Right atrium auricular region (tissue), 2 donors: ENCODE results near the gene SORBS1. TPM values are rescaled to one million over a fixed set of nuclear protein-coding genes. Genes with fewer than 3 reads are reported as not detected.
A peak's percentile ranks its signal among the peaks of the same experiment; 100 is the strongest.

Experiments used
- DNase-seq: peaks from one replicate; pipeline ENCODE4 v3.0.0-alpha.2; 2019; ENCODE audit warnings: low spot score
- H3K27ac ChIP-seq, 2 donors: fragments of 200-600 bp; sonication (generic); 1 replicate in 1 of 2; 2 replicates in 1 of 2; pipeline ENCODE4 v1.5.1; 2016 to 2019
- H3K27me3 ChIP-seq, 2 donors: fragments of 200-600 bp; sonication (generic); one replicate each; pipeline versions ENCODE4 v1.5.1 to v1.6.0; 2017 to 2019
- H3K36me3 ChIP-seq: fragments of 200-600 bp; sonication (generic); one replicate; pipeline ENCODE4 v1.5.1; 2016
- H3K4me1 ChIP-seq, 2 donors: fragments of 200-600 bp; sonication (generic); one replicate each; pipeline versions ENCODE4 v1.5.1 to v1.6.0; 2017 to 2019
- H3K4me3 ChIP-seq, 2 donors: fragments of 200-600 bp; sonication (generic); 1 replicate in 1 of 2; 2 replicates in 1 of 2; pipeline ENCODE4 v1.5.1; 2017 to 2019; ENCODE audit warnings: mild to moderate bottlenecking in 1 of 2, moderate library complexity in 1 of 2
- H3K9me3 ChIP-seq, 2 donors: fragments of 200-600 bp; sonication (generic); one replicate each; pipeline ENCODE4 v1.5.1; 2019
- total RNA-seq, 2 donors: library from RNA; depleted of rRNA; stranded (reverse); fragments of >200 nt; gene quantifications; one replicate each; pipeline ENCODE4 v1.1.0, GENCODE V29; 2016
- TF ChIP-seq, protein P1 (sequence below), 2 donors: fragments of 200-600 bp; sonication (generic); IDR thresholded peaks; one replicate each; pipeline ENCODE4 v1.5.1; 2019; ENCODE audit warnings: antibody characterized with exemption in 2 of 2

Gene SORBS1
- total RNA-seq, 2 donors from 2014 or later = 742 to 815 TPM

GRCh38 chr10:95560278-95561176, 644 bp downstream of the SORBS1 start:
- Histone ChIP-seq H3K4me1 (peaks cover 0 to 53% of the 10 kb centered on the region in 2 donors), H3K27ac (peak overlapping the region; percentile 91 to 93), H3K27me3 (no peaks in the 10 kb centered on the region), H3K4me3 (peak overlapping the region; percentile 71 to 88), H3K9me3 (no peaks in the 10 kb centered on the region), H3K36me3 (peaks cover 5% of the 10 kb centered on the region)
- TF ChIP-seq, protein P1, sequence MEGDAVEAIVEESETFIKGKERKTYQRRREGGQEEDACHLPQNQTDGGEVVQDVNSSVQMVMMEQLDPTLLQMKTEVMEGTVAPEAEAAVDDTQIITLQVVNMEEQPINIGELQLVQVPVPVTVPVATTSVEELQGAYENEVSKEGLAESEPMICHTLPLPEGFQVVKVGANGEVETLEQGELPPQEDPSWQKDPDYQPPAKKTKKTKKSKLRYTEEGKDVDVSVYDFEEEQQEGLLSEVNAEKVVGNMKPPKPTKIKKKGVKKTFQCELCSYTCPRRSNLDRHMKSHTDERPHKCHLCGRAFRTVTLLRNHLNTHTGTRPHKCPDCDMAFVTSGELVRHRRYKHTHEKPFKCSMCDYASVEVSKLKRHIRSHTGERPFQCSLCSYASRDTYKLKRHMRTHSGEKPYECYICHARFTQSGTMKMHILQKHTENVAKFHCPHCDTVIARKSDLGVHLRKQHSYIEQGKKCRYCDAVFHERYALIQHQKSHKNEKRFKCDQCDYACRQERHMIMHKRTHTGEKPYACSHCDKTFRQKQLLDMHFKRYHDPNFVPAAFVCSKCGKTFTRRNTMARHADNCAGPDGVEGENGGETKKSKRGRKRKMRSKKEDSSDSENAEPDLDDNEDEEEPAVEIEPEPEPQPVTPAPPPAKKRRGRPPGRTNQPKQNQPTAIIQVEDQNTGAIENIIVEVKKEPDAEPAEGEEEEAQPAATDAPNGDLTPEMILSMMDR (IDR thresholded peaks at IDR 0.05) = no peak
- peak; percentile 63 for DNase-seq

DNA sequence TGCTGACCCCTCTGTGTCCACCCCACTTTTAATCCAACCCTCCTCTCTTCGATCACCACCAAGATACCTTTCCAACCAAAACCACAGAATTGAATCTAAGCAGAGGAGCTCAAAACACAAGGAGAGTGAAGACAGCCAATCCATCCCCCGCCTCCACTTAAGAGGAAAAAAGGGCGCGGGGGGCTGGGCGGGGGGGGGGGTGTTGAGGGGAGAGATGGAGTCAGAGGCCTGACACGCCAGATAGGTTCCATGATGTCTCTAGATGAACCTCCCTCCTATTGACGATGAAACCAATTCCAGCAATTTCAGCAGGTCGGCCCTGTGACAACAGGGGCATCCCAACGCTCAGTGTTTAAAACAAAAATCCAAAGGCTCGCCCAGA, 1.3 kb downstream of the SORBS1 start:
- Histone ChIP-seq H3K27ac (peak overlapping the region; percentile 91 to 93), H3K9me3 (no peaks in the 10 kb centered on the region), H3K36me3 (peaks cover 5% of the 10 kb centered on the region), H3K4me3 (peak overlapping the region; percentile 71 to 88), H3K27me3 (no peaks in the 10 kb centered on the region), H3K4me1 (peaks cover 0 to 56% of the 10 kb centered on the region in 2 donors)
- no peak for DNase-seq
- TF ChIP-seq, protein P1 (IDR thresholded peaks at IDR 0.05) = no peak

- no peak for DNase-seq
- Histone ChIP-seq H3K36me3 (peaks cover 5% of the 10 kb centered on the region), H3K27ac (peak overlapping the region; percentile 91 to 93), H3K9me3 (no peaks in the 10 kb centered on the region), H3K4me1 (peaks cover 0 to 56% of the 10 kb centered on the region in 2 donors), H3K27me3 (no peaks in the 10 kb centered on the region), H3K4me3 (peak overlapping the region; percentile 71 to 88)
- TF ChIP-seq, protein P1 (IDR thresholded peaks at IDR 0.05) = no peak
Measured at GRCh38 chr10:95559471-95559870, 1.7 kb downstream of the SORBS1 start.

DNA sequence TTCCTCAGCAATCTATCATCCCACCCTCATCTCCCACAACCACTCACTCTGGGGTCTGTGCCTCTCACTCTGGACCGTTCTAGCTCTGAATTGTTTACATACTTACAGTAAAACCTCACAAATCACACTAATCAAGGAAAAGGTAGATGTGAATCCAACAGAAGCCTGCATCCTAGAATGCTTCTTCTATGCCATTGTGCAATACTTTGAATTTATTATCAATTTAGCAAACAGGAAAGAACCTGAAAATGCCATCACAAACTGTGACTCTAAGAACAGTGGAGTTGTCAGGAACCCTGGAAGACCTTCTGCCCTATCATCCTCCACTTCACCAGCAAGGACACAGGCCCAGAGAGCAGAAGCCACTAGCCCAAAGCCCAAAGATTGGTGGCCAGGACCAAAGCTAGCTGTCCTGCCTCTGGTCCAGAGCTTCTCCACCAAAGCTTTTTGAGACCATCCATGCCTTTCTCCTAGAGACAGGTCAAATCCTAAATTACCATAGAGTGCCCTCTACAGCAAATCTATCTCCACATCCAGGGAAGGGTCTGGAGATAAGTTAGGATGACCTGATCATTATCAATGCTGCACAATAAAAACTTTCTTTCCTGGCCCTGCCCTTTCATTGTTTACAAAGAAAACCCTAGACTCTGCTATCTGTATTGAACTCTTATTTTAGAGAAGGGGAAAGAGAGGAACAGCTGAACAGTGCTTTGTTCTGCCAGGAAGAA, 2.4 kb downstream of the SORBS1 start:
- TF ChIP-seq, protein P1 (IDR thresholded peaks at IDR 0.05) = no peak
- H3K4me1 ChIP-seq = peaks cover 0 to 56% of the 10 kb centered on the region in 2 donors
- H3K4me3 ChIP-seq = peak overlapping the region; percentile 71 to 88
- DNase-seq = no peak
- H3K27me3 ChIP-seq = no peaks in the 10 kb centered on the region
- no peaks in the 10 kb centered on the region for H3K9me3 ChIP-seq
- peaks cover 5% of the 10 kb centered on the region for H3K36me3 ChIP-seq
- peak overlapping the region; percentile 91 to 93 for H3K27ac ChIP-seq

DNA sequence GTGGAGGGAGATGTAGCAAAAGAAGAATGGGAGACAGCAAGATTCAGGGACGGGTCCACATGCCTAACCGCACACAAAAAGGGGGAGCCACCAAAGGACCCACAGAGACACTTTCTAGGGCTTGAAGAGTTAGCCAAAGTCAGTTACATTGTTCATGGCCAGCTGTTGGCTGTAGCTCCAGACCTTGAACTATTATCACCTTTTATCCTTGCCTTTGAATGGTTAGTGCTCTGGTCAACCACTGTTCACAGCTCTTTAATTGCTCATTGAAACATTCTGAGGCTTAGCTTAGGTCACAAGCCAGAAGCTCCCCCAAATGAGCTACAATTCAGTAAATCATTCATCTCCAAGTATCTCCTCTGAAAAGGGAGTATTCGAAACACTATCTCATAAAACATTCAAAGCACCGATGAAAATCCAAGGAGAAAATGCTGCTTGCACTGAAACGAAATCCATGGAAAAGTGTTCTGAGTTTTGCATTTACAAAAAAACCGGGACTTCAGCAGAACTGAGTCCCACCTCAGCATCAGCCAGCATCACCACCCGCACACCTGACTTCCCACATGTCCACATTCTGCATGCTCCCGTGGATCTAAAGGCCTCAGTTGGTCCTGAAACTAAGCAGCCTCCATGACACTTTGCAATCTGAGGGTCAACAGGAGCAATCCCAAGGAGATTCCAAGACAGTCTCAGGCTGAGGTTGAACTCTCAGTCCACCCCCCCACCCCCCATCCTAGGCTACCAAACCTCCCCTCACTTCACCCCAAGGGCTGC, 4.0 kb downstream of the SORBS1 start:
- H3K4me1 ChIP-seq = peaks cover 0 to 54% of the 10 kb centered on the region in 2 donors

More for the DNA sequence above, 4.0 kb downstream of the SORBS1 start:
- H3K27me3 ChIP-seq = no peaks in the 10 kb centered on the region
- TF ChIP-seq, protein P1 (IDR thresholded peaks at IDR 0.05) = no peak
- no peak for DNase-seq
- peak overlapping the region; percentile 91 to 93 for H3K27ac ChIP-seq
- peaks cover 0 to 6% of the 10 kb centered on the region in 2 donors for H3K9me3 ChIP-seq
- no peak overlapping the region for H3K4me3 ChIP-seq
- peaks cover 5% of the 10 kb centered on the region for H3K36me3 ChIP-seq
